Calu3 (cell line): ENCODE results near the gene SLC9A8. TPM values are rescaled to one million over a fixed set of nuclear protein-coding genes. Genes with fewer than 3 reads are reported as not detected.

Experiments used
- BruUV-seq: library from RNA; stranded (reverse); fragments of 400-500 nt; replicated peaks from 2 replicates; lab custom pipeline; 2021; lab: Mats Ljungman, UMichigan
- CTCF ChIA-PET: fragments of 300-600 bp; sonication (Branson Sonifier 250); formaldehyde crosslinking; loops from one replicate; lab custom pipeline; 2022; ENCODE audit warnings: antibody characterized with exemption; lab: Charles Lee
- DNase-seq: peaks from one replicate; pipeline ENCODE4 v3.0.0; 2022
- H3K27ac Mint-ChIP-seq: one replicate; pipeline ENCODE4 v1.8.0; 2022; ENCODE audit warnings: mixed read lengths; ENCODE audit not compliant: unreplicated experiment
- H3K27me3 Mint-ChIP-seq: one replicate; pipeline ENCODE4 v1.8.0; 2022; ENCODE audit warnings: mixed read lengths; ENCODE audit not compliant: unreplicated experiment
- H3K36me3 Mint-ChIP-seq: one replicate; pipeline ENCODE4 v1.8.0; 2022; ENCODE audit warnings: mild to moderate bottlenecking, moderate library complexity, mixed read lengths; ENCODE audit not compliant: insufficient read depth, unreplicated experiment
- H3K4me1 Mint-ChIP-seq: one replicate; pipeline ENCODE4 v1.8.0; 2022; ENCODE audit warnings: mild to moderate bottlenecking, low read depth, mixed read lengths; ENCODE audit not compliant: unreplicated experiment
- H3K4me3 Mint-ChIP-seq: one replicate; pipeline ENCODE4 v1.8.0; 2022; ENCODE audit warnings: mild to moderate bottlenecking, low read depth, moderate library complexity, mixed read lengths; ENCODE audit not compliant: unreplicated experiment
- H3K9me3 Mint-ChIP-seq: one replicate; pipeline ENCODE4 v1.8.0; 2022; ENCODE audit warnings: low read depth, mixed read lengths; ENCODE audit not compliant: unreplicated experiment
- intact Hi-C: fragments of 100-400 bp; cut with micrococcal nuclease; formaldehyde crosslinking; loops from one replicate; pipeline ENCODE4 v1.10.0; 2022; ENCODE audit not compliant: unreplicated experiment
- total RNA-seq: library from RNA; stranded (reverse); gene quantifications from 2 replicates; pipeline ENCODE4 v1.2.3, GENCODE V29; 2022
- TF ChIP-seq, protein P1 (sequence below): fragments of 200-600 bp; IDR thresholded peaks from one replicate; pipeline ENCODE4 v1.8.0; 2022; ENCODE audit warnings: antibody characterized with exemption; ENCODE audit not compliant: unreplicated experiment

Gene SLC9A8
- total RNA-seq, 1 experiment from 2014 or later, result 30.0 TPM

DNA sequence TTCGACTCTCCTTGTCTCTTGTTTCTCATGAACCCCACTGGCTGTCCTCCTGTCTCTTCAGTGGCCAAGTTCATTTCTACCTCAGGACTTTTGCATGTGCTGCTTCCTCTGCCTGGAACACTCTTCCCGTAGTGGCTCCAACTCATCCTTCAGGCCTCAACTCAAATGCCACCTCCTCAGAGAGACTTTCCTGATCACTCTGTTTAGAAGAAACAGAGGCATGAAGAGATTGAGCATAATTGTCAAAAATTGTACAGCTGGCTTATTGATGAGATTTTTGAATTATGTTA, 17.5 kb upstream of the SLC9A8 start:
- H3K4me1 Mint-ChIP-seq, result peaks cover 38% of the 10 kb centered on the region
- H3K27me3 Mint-ChIP-seq, result no peaks in the 10 kb centered on the region
- CTCF ChIA-PET, result interaction anchor here (0.6 to 2.3 kb wide), 3 partner anchors 18 to 183 kb away, joined by 4 to 11 read pairs (median 7); partner anchors contain the start of gene SLC9A8
- no peak for DNase-seq
- H3K9me3 Mint-ChIP-seq, result no peaks in the 10 kb centered on the region
- TF ChIP-seq, protein P1, sequence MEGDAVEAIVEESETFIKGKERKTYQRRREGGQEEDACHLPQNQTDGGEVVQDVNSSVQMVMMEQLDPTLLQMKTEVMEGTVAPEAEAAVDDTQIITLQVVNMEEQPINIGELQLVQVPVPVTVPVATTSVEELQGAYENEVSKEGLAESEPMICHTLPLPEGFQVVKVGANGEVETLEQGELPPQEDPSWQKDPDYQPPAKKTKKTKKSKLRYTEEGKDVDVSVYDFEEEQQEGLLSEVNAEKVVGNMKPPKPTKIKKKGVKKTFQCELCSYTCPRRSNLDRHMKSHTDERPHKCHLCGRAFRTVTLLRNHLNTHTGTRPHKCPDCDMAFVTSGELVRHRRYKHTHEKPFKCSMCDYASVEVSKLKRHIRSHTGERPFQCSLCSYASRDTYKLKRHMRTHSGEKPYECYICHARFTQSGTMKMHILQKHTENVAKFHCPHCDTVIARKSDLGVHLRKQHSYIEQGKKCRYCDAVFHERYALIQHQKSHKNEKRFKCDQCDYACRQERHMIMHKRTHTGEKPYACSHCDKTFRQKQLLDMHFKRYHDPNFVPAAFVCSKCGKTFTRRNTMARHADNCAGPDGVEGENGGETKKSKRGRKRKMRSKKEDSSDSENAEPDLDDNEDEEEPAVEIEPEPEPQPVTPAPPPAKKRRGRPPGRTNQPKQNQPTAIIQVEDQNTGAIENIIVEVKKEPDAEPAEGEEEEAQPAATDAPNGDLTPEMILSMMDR, result no peak
- no TSS peak for BruUV-seq
- intact Hi-C loops, result no loop called here
- peaks cover 5% of the 10 kb centered on the region for H3K36me3 Mint-ChIP-seq
- H3K27ac Mint-ChIP-seq, result peak overlapping the region; percentile 45
- H3K4me3 Mint-ChIP-seq, result no peak overlapping the region

DNA sequence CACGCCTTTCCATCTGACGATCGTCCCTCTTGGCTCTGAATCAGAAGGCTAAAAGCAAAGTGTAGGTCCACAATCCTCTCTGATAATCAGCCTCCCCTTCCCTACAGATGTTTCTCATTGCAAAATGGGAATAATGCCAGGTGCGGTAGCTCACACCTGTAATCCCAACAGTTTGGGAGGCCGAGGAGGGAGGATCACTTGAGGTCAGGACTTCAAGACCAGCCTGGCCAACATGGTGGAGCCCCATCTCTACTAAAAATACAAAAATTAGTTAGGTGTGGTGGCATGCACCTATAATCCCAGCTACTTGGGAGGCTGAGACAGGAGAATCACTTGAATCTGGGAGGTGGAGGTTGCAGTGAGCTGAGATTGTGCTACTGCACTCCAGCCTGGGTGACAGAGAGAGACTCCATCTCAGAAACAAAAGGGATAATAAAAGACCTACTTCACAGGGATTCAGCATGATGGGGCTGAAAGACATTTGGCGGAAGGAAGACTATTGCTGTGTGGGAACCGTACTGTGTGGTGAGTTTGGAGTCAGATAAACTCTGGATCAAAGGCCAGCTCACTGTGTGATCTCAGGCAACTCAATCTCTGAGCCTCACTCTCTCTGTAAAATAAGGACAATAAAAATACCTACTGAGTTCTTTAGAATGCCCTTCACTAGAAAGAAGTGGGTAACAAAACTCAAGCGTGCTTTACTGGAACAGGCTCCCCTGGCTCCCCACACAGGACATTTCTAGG, 15.9 kb upstream of the SLC9A8 start:
- CTCF ChIA-PET, result no interaction called here
- no TSS peak for BruUV-seq

DNA sequence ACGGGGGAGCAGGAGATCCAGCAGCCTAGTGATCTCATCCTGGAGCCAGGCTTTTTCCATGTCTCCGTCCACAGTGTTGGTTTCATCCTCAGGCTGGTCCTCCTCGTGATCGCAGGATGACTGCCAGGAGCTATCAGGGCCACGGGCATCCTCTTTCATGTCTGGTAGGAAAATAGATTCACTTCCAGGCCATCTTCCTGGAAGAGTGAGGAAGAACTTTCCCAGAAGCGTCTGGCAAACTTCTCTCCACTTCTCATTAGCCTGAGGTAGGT, 15.3 kb upstream of the SLC9A8 start:
- Mint-ChIP-seq H3K4me1 (peaks cover 21% of the 10 kb centered on the region), H3K4me3 (no peak overlapping the region), H3K27ac (no peak overlapping the region), H3K27me3 (no peaks in the 10 kb centered on the region), H3K36me3 (no peaks in the 10 kb centered on the region), H3K9me3 (no peaks in the 10 kb centered on the region)
- CTCF ChIA-PET, result no interaction called here
- no TSS peak for BruUV-seq
- TF ChIP-seq, protein P1, result no peak
- intact Hi-C loops, result no loop called here
- DNase-seq, result no peak

More for the DNA sequence above, 15.9 kb upstream of the SLC9A8 start:
- peaks cover 26% of the 10 kb centered on the region for H3K4me1 Mint-ChIP-seq
- TF ChIP-seq, protein P1, result no peak
- no peak overlapping the region for H3K27ac Mint-ChIP-seq
- no peaks in the 10 kb centered on the region for H3K36me3 Mint-ChIP-seq
- DNase-seq, result no peak
- intact Hi-C loops, result no loop called here
- no peak overlapping the region for H3K4me3 Mint-ChIP-seq
- no peaks in the 10 kb centered on the region for H3K9me3 Mint-ChIP-seq
- H3K27me3 Mint-ChIP-seq, result no peaks in the 10 kb centered on the region

DNA sequence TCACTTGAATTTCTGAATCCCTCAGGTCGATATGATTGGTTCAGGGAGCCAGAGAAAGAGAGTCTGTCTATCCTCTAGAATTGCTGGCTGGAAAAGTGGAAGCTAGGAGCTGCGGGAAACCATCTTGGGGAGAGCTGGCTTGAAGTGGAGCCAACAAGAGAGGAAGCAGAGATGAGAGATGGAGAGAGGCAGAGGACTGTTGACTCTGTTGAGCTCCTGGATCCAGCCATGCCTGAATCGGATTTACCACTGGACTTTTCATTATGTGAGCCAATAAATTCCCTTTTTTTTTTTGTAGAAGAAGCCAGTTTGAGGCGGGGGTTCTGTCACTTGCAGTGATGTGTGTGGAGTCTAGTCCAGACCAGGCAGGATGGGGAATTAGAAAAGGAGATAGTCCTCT, 13.9 kb upstream of the SLC9A8 start:
- no peak for DNase-seq
- intact Hi-C loops, result no loop called here
- CTCF ChIA-PET, result no interaction called here
- peaks cover 17% of the 10 kb centered on the region for H3K4me1 Mint-ChIP-seq
- H3K36me3 Mint-ChIP-seq, result no peaks in the 10 kb centered on the region
- H3K9me3 Mint-ChIP-seq, result no peaks in the 10 kb centered on the region
- TF ChIP-seq, protein P1, result no peak
- H3K4me3 Mint-ChIP-seq, result no peak overlapping the region
- H3K27ac Mint-ChIP-seq, result no peak overlapping the region
- no TSS peak for BruUV-seq
- no peaks in the 10 kb centered on the region for H3K27me3 Mint-ChIP-seq
